ENCODE results near the gene TECR. TPM values are rescaled to one million over a fixed set of nuclear protein-coding genes. Genes with fewer than 3 reads are reported as not detected.

Gene TECR
- total RNA-seq, 4 donors from 2014 or later: 33.1 to 55.1 (median 43.6) TPM

- Histone ChIP-seq H3K36me3 (peaks cover 0 to 22% (median 12%) of the 10 kb centered on the region in 3 donors), H3K27me3 (no peaks in the 10 kb centered on the region), H3K4me1 (peaks cover 0 to 33% (median 11%) of the 10 kb centered on the region in 4 donors), H3K9me3 (no peaks in the 10 kb centered on the region), H3K27ac (peak overlapping the region; percentile 26 to 84 (median 54)), H3K4me3 (peak overlapping the region in 1 of 4 donors; percentile 21)
- 41 to 44% methylated on average over 22 of the region's 22 CpGs for WGBS, 2 donors
- TF ChIP-seq POLR2A (IDR thresholded peaks at IDR 0.05) (no peak), EP300 (IDR thresholded peaks at IDR 0.05) (peak; percentile 50 to 73)
- peak; percentile 30 to 61 for DNase-seq (ENCODE audit: low spot score in 2 of 2)
Measured at GRCh38 chr19:14510311-14511228, 18.8 kb upstream of the TECR start.

- no peak for DNase-seq (ENCODE audit: low spot score in 2 of 2)
- TF ChIP-seq CTCF (IDR thresholded peaks at IDR 0.05) (no peak), EP300 (IDR thresholded peaks at IDR 0.05) (no peak), POLR2A (IDR thresholded peaks at IDR 0.05) (no peak)
- Histone ChIP-seq H3K36me3 (peaks cover 0 to 28% (median 18%) of the 10 kb centered on the region in 3 donors), H3K27me3 (no peaks in the 10 kb centered on the region), H3K4me1 (peaks cover 0 to 39% (median 18%) of the 10 kb centered on the region in 4 donors), H3K9me3 (no peaks in the 10 kb centered on the region), H3K27ac (peak overlapping the region in 2 of 4 donors; percentile 77 to 84), H3K4me3 (no peak overlapping the region)
- WGBS, 2 donors: 78 to 85% methylated on average over 4 of the region's 4 CpGs
Measured at GRCh38 chr19:14511229-14511593, 18.2 kb upstream of the TECR start.

GRCh38 chr19:14512406-14512961 lies 16.9 kb upstream of the TECR start:
- H3K4me3 ChIP-seq: no peak overlapping the region
- H3K9me3 ChIP-seq: no peaks in the 10 kb centered on the region
- 91 to 92% methylated on average over 14 of the region's 14 CpGs for WGBS, 2 donors
- peaks cover 0 to 49% (median 26%) of the 10 kb centered on the region in 4 donors for H3K4me1 ChIP-seq
- H3K27ac ChIP-seq: no peak overlapping the region
- H3K36me3 ChIP-seq: peaks cover 0 to 31% (median 18%) of the 10 kb centered on the region in 3 donors
- no peak for DNase-seq (ENCODE audit: low spot score in 2 of 2)
- no peaks in the 10 kb centered on the region for H3K27me3 ChIP-seq
- TF ChIP-seq POLR2A (IDR thresholded peaks at IDR 0.05) (no peak), EP300 (IDR thresholded peaks at IDR 0.05) (no peak), CTCF (IDR thresholded peaks at IDR 0.05) (no peak)

GRCh38 chr19:14514215-14514863 lies 15.1 kb upstream of the TECR start:
- TF ChIP-seq CTCF (IDR thresholded peaks at IDR 0.05): no peak
- no peak for TF ChIP-seq POLR2A (IDR thresholded peaks at IDR 0.05)
- TF ChIP-seq EP300 (IDR thresholded peaks at IDR 0.05): no peak
- Histone ChIP-seq H3K9me3 (no peaks in the 10 kb centered on the region), H3K4me3 (no peak overlapping the region), H3K27ac (peak overlapping the region in 1 of 4 donors; percentile 100), H3K36me3 (peaks cover 0 to 31% (median 18%) of the 10 kb centered on the region in 3 donors), H3K27me3 (no peaks in the 10 kb centered on the region), H3K4me1 (peaks cover 2 to 54% (median 33%) of the 10 kb centered on the region in 4 donors)
- no peak for DNase-seq (ENCODE audit: low spot score in 2 of 2)
- WGBS, 2 donors: 81 to 85% methylated on average over 8 of the region's 8 CpGs

GRCh38 chr19:14515501-14516047 lies 13.8 kb upstream of the TECR start:
- 60 to 77% methylated on average over 6 to 8 of the region's 8 CpGs for WGBS, 2 donors
- no peak for DNase-seq (ENCODE audit: low spot score in 2 of 2)
- H3K4me3 ChIP-seq: peak overlapping the region in 3 of 4 donors; percentile 3 to 95 (median 89)

More at GRCh38 chr19:14515501-14516047, 13.8 kb upstream of the TECR start:
- Histone ChIP-seq H3K4me1 (peaks cover 2 to 53% (median 35%) of the 10 kb centered on the region in 4 donors), H3K27ac (peak overlapping the region in 2 of 4 donors; percentile 100), H3K27me3 (no peaks in the 10 kb centered on the region), H3K36me3 (peaks cover 0 to 31% (median 18%) of the 10 kb centered on the region in 3 donors), H3K9me3 (no peaks in the 10 kb centered on the region)
- TF ChIP-seq EP300 (IDR thresholded peaks at IDR 0.05): no peak
- TF ChIP-seq CTCF (IDR thresholded peaks at IDR 0.05): no peak
- TF ChIP-seq POLR2A (IDR thresholded peaks at IDR 0.05): no peak

Data from tibial nerve (tissue), 4 donors.